Kidney epithelial cell (primary cell): Measurements from ENCODE around the gene PIAS1. TPM values are rescaled to one million over a fixed set of nuclear protein-coding genes. Genes with fewer than 3 reads are reported as not detected.
A peak's percentile ranks its signal among the peaks of the same experiment; 100 is the strongest.

Source experiments
- DNase-seq: peaks from one replicate; pipeline ENCODE4 v3.0.0-alpha.2; 2010; ENCODE audit warnings: low read depth
- H3K27me3 ChIP-seq: 2 replicates; pipeline ENCODE4 v1.6.0; 2011; ENCODE audit warnings: low read length; ENCODE audit not compliant: control insufficient read depth, insufficient read depth
- H3K36me3 ChIP-seq: 2 replicates; pipeline ENCODE4 v1.5.1; 2011; ENCODE audit warnings: low read length; ENCODE audit not compliant: control insufficient read depth, insufficient read depth
- H3K4me3 ChIP-seq: 2 replicates; pipeline ENCODE4 v1.5.1; 2011; ENCODE audit warnings: low read depth, mild to moderate bottlenecking, control low read depth, low read length
- CTCF ChIP-seq: IDR thresholded peaks from 2 replicates; pipeline ENCODE4 v1.5.1; 2011; ENCODE audit warnings: mild to moderate bottlenecking, moderate library complexity, low read length, control low read depth, inconsistent platforms; ENCODE audit not compliant: insufficient read depth, poor library complexity, severe bottlenecking
- total RNA-seq: library from RNA; depleted of rRNA; stranded (reverse); fragments of >200 nt; gene quantifications from 2 replicates; pipeline ENCODE4 v1.2.3, GENCODE V29; 2015

Gene PIAS1
- total RNA-seq, 1 donor from 2014 or later = 8.6 TPM

GRCh38 chr15:68228971-68229385, 174.9 kb downstream of the PIAS1 start:
- TF ChIP-seq CTCF = no peak
- Histone ChIP-seq H3K27me3 (no peaks in the 10 kb centered on the region), H3K36me3 (no peaks in the 10 kb centered on the region), H3K4me3 (peak overlapping the region; percentile 81)
- no peak for DNase-seq

- Histone ChIP-seq H3K4me3 (peak within 1 kb of the TSS; percentile 81), H3K27me3 (no peaks in the 10 kb centered on the region), H3K36me3 (no peaks in the 10 kb centered on the region)
- TF ChIP-seq CTCF = no peak
- no peak for DNase-seq
Measured at GRCh38 chr15:68229386-68230156, 175.5 kb downstream of the PIAS1 start, which contains the start of gene CLN6. CLN6 (minus strand) TSS chr15:68229728; CDS start chr15:68229584, 144 bp downstream.

GRCh38 chr15:68230157-68231100, 176.3 kb downstream of the PIAS1 start:
- TF ChIP-seq CTCF = no peak
- no peaks in the 10 kb centered on the region for H3K27me3 ChIP-seq
- no peak for DNase-seq
- H3K36me3 ChIP-seq = no peaks in the 10 kb centered on the region
- peak overlapping the region; percentile 81 for H3K4me3 ChIP-seq

- DNase-seq = no peak
- Histone ChIP-seq H3K27me3 (no peaks in the 10 kb centered on the region), H3K4me3 (no peak overlapping the region), H3K36me3 (no peaks in the 10 kb centered on the region)
- no peak for TF ChIP-seq CTCF
Measured at GRCh38 chr15:68231102-68231818, 177.1 kb downstream of the PIAS1 start.

GRCh38 chr15:68232449-68232848, 178.3 kb downstream of the PIAS1 start:
- Histone ChIP-seq H3K36me3 (no peaks in the 10 kb centered on the region), H3K4me3 (no peak overlapping the region), H3K27me3 (no peaks in the 10 kb centered on the region)
- no peak for DNase-seq
- TF ChIP-seq CTCF = no peak
